KMS-11 (cell line): Measurements from ENCODE around the gene ABCA4.

Experiments used
- H2AFZ ChIP-seq: fragments of 200-600 bp; sonication (generic); 2 replicates; pipeline ENCODE4 v1.6.1; 2016; ENCODE audit warnings: antibody characterized with exemption, mixed run types, low read depth
- H3K27ac ChIP-seq: fragments of 200-600 bp; sonication (generic); 2 replicates; pipeline ENCODE4 v1.6.1; 2016; ENCODE audit warnings: mild to moderate bottlenecking, mixed run types
- H3K27me3 ChIP-seq: fragments of 200-600 bp; sonication (generic); 2 replicates; pipeline ENCODE4 v1.6.1; 2017; ENCODE audit warnings: mild to moderate bottlenecking, low read depth, mixed run types, moderate library complexity; ENCODE audit not compliant: insufficient read depth
- H3K36me3 ChIP-seq: fragments of 200-600 bp; sonication (generic); 2 replicates; pipeline ENCODE4 v1.6.1; 2017; ENCODE audit warnings: mild to moderate bottlenecking, mixed run types; ENCODE audit not compliant: insufficient read depth
- H3K4me1 ChIP-seq: fragments of 200-600 bp; sonication (generic); 2 replicates; pipeline ENCODE4 v1.6.1; 2016; ENCODE audit warnings: mild to moderate bottlenecking, low read depth, mixed run types; ENCODE audit not compliant: poor library complexity, severe bottlenecking
- H3K4me2 ChIP-seq: fragments of 200-600 bp; sonication (generic); 2 replicates; pipeline ENCODE4 v1.7.0; 2016; ENCODE audit warnings: mild to moderate bottlenecking, mixed run types
- H3K4me3 ChIP-seq: fragments of 200-600 bp; sonication (generic); IDR thresholded peaks from 2 replicates; pipeline ENCODE4 v1.6.1; 2017; ENCODE audit warnings: low read depth, low read length, mixed read lengths; ENCODE audit not compliant: insufficient read depth
- H3K79me2 ChIP-seq: fragments of 200-600 bp; sonication (generic); 2 replicates; pipeline ENCODE4 v1.6.1; 2016; ENCODE audit warnings: low read depth, mixed run types; ENCODE audit not compliant: insufficient read depth
- H3K9ac ChIP-seq: fragments of 200-600 bp; sonication (generic); 2 replicates; pipeline ENCODE4 v1.6.1; 2016; ENCODE audit warnings: mild to moderate bottlenecking, mixed run types
- H4K20me1 ChIP-seq: fragments of 200-600 bp; sonication (generic); 2 replicates; pipeline ENCODE4 v1.6.1; 2016; ENCODE audit warnings: mild to moderate bottlenecking, mixed run types; ENCODE audit not compliant: insufficient read depth
- CTCF ChIP-seq: fragments of 200-600 bp; sonication (generic); conservative IDR thresholded peaks from 2 replicates; pipeline ENCODE4 v1.6.1; 2017; ENCODE audit warnings: low read depth, mild to moderate bottlenecking, antibody characterized with exemption, low read length, moderate library complexity, mixed read lengths

The ABCA4 gene

GRCh38 chr1:94099303-94099702 is 21.6 kb downstream of the ABCA4 start:
- Histone ChIP-seq H4K20me1 (no peaks in the 10 kb centered on the region), H3K9ac (no peak overlapping the region), H3K27me3 (no peaks in the 10 kb centered on the region), H2AFZ (no peak overlapping the region), H3K4me2 (no peak overlapping the region), H3K27ac (no peak overlapping the region), H3K79me2 (no peaks in the 10 kb centered on the region), H3K4me1 (no peaks in the 10 kb centered on the region), H3K36me3 (no peaks in the 10 kb centered on the region), H3K4me3 (no peak overlapping the region)
- no peak for TF ChIP-seq CTCF

GRCh38 chr1:94098585-94099111 is 22.3 kb downstream of the ABCA4 start:
- no peaks in the 10 kb centered on the region for H3K4me1 ChIP-seq
- TF ChIP-seq CTCF: no peak
- no peak overlapping the region for H2AFZ ChIP-seq

GRCh38 chr1:94096797-94097549 is 24.0 kb downstream of the ABCA4 start:
- no peak overlapping the region for H3K9ac ChIP-seq
- H3K4me2 ChIP-seq: no peak overlapping the region
- H3K27me3 ChIP-seq: no peaks in the 10 kb centered on the region
- no peak for TF ChIP-seq CTCF
- H3K4me3 ChIP-seq: no peak overlapping the region
- H3K79me2 ChIP-seq: no peaks in the 10 kb centered on the region
- H3K36me3 ChIP-seq: no peaks in the 10 kb centered on the region
- H4K20me1 ChIP-seq: no peaks in the 10 kb centered on the region
- H3K4me1 ChIP-seq: no peaks in the 10 kb centered on the region
- H2AFZ ChIP-seq: no peak overlapping the region
- H3K27ac ChIP-seq: no peak overlapping the region

More at GRCh38 chr1:94098585-94099111, 22.3 kb downstream of the ABCA4 start:
- Histone ChIP-seq H3K4me2 (no peak overlapping the region), H3K36me3 (no peaks in the 10 kb centered on the region), H3K27ac (no peak overlapping the region), H3K27me3 (no peaks in the 10 kb centered on the region), H4K20me1 (no peaks in the 10 kb centered on the region), H3K4me3 (no peak overlapping the region), H3K9ac (no peak overlapping the region), H3K79me2 (no peaks in the 10 kb centered on the region)

- TF ChIP-seq CTCF: no peak
- H3K79me2 ChIP-seq: no peaks in the 10 kb centered on the region
- no peaks in the 10 kb centered on the region for H3K36me3 ChIP-seq
- H3K9ac ChIP-seq: no peak overlapping the region
- H2AFZ ChIP-seq: no peak overlapping the region
- H3K4me3 ChIP-seq: no peak overlapping the region
- H3K27me3 ChIP-seq: no peaks in the 10 kb centered on the region
- no peaks in the 10 kb centered on the region for H4K20me1 ChIP-seq
- no peak overlapping the region for H3K4me2 ChIP-seq
- no peaks in the 10 kb centered on the region for H3K4me1 ChIP-seq
- no peak overlapping the region for H3K27ac ChIP-seq
Observed at GRCh38 chr1:94095744-94096469, 25.0 kb downstream of the ABCA4 start.
